M059J (cell line): ENCODE results near the gene DUSP9. TPM values are rescaled to one million over a fixed set of nuclear protein-coding genes. Genes with fewer than 3 reads are reported as not detected.
"Not testable (repeated sequence)": the region's sequence is repeated elsewhere in the genome, so short reads cannot be mapped to it uniquely, and the experiment has no call there.

ENCODE experiments used
- DNase-seq: peaks from one replicate; pipeline ENCODE4 v3.0.0-alpha.2; 2012; ENCODE audit warnings: low read depth
- total RNA-seq: library from RNA; depleted of rRNA; stranded (reverse); fragments of >200 nt; shearing (Covaris generic); gene quantifications from 2 replicates; pipeline ENCODE4 v1.2.3, GENCODE V29; 2014; rRNA removed

DUSP9 gene
- total RNA-seq, 1 experiment from 2014 or later: 1.1 TPM

GRCh38 chrX:153692611-153693156 lies 45.7 kb downstream of the DUSP9 start:
- no peak for DNase-seq

- DNase-seq: no peak
Observed at GRCh38 chrX:153693216-153694086, 46.4 kb downstream of the DUSP9 start.

GRCh38 chrX:153694256-153694655 lies 47.3 kb downstream of the DUSP9 start:
- DNase-seq: not testable (repeated sequence)

GRCh38 chrX:153694687-153695270 lies 47.8 kb downstream of the DUSP9 start:
- no peak for DNase-seq

- DNase-seq: no peak
Observed at GRCh38 chrX:153696100-153696499, 49.1 kb downstream of the DUSP9 start.

- not testable (repeated sequence) for DNase-seq
Observed at GRCh38 chrX:153696538-153696937, 49.5 kb downstream of the DUSP9 start.

GRCh38 chrX:153696986-153697722 lies 50.2 kb downstream of the DUSP9 start:
- DNase-seq: not testable (repeated sequence)

- no peak for DNase-seq
Observed at GRCh38 chrX:153697924-153698865, 51.2 kb downstream of the DUSP9 start.

GRCh38 chrX:153699210-153699783 lies 52.3 kb downstream of the DUSP9 start:
- not testable (repeated sequence) for DNase-seq

- DNase-seq: not testable (repeated sequence)
Observed at GRCh38 chrX:153699784-153700371, 52.9 kb downstream of the DUSP9 start.

GRCh38 chrX:153700376-153700945 lies 53.5 kb downstream of the DUSP9 start:
- DNase-seq: no peak

Other genes starting within 250 kb of the DUSP9 start
- not detected in 2 replicates for gene PNMA6E, start 245.9 kb upstream of the DUSP9 start, total RNA-seq
- not detected in 2 replicates for gene ZFP92, start 235.7 kb upstream of the DUSP9 start, total RNA-seq
- gene TREX2, start 201.1 kb upstream of the DUSP9 start, total RNA-seq: 1.6 TPM in 1 of 2 replicates, not detected in the other
- 76.0 and 85.3 TPM in 2 replicates for gene HAUS7, start 176.6 kb upstream of the DUSP9 start, total RNA-seq
- gene BGN, start 152.2 kb upstream of the DUSP9 start, total RNA-seq: 53.3 TPM in 2 replicates
- gene ATP2B3, start 129.6 kb upstream of the DUSP9 start, total RNA-seq: not detected in 2 replicates
- gene CCNQ, start 48.1 kb upstream of the DUSP9 start, total RNA-seq: 45.8 and 52.7 TPM in 2 replicates
- not detected in 2 replicates for gene PNCK, start 26.6 kb downstream of the DUSP9 start, total RNA-seq
- gene SLC6A8, start 40.7 kb downstream of the DUSP9 start, total RNA-seq: 13.6 and 24.5 TPM in 2 replicates
- 384 and 401 TPM in 2 replicates for gene BCAP31, start 77.2 kb downstream of the DUSP9 start, total RNA-seq
- 27.4 and 42.9 TPM in 2 replicates for gene ABCD1, start 77.7 kb downstream of the DUSP9 start, total RNA-seq
- 1.2 and 2.2 TPM in 2 replicates for gene PLXNB3, start 117.0 kb downstream of the DUSP9 start, total RNA-seq
- gene SRPK3, start 133.8 kb downstream of the DUSP9 start, total RNA-seq: 0.20 TPM in 1 of 2 replicates, not detected in the other
- gene IDH3G, start 147.2 kb downstream of the DUSP9 start, total RNA-seq: 131 and 165 TPM in 2 replicates
- 455 and 477 TPM in 2 replicates for gene SSR4, start 147.5 kb downstream of the DUSP9 start, total RNA-seq
- gene PDZD4, start 183.3 kb downstream of the DUSP9 start, total RNA-seq: 1.9 and 2.7 TPM in 2 replicates
- gene L1CAM, start 239.0 kb downstream of the DUSP9 start, total RNA-seq: 186 and 313 TPM in 2 replicates